Hepatocyte (in vitro differentiated cells): Measurements from ENCODE around the gene CTNNA1.

Source experiments
- CTCF ChIP-seq: fragments of 200-600 bp; sonication (generic); IDR thresholded peaks from 2 replicates; pipeline ENCODE4 v1.5.1; 2016; ENCODE audit warnings: antibody characterized with exemption, mild to moderate bottlenecking; ENCODE audit not compliant: poor library complexity
- EZH2 ChIP-seq: fragments of 200-600 bp; sonication (generic); IDR thresholded peaks from 2 replicates; pipeline ENCODE4 v1.6.1; 2016; ENCODE audit warnings: antibody characterized with exemption, mild to moderate bottlenecking, borderline replicate concordance
- EZH2phosphoT487 ChIP-seq: fragments of 200-600 bp; sonication (generic); IDR thresholded peaks from one replicate; pipeline ENCODE4 v1.6.1; 2018; ENCODE audit warnings: antibody characterized with exemption, mild to moderate bottlenecking, low read depth, moderate library complexity; ENCODE audit not compliant: unreplicated experiment, severe bottlenecking

DNA sequence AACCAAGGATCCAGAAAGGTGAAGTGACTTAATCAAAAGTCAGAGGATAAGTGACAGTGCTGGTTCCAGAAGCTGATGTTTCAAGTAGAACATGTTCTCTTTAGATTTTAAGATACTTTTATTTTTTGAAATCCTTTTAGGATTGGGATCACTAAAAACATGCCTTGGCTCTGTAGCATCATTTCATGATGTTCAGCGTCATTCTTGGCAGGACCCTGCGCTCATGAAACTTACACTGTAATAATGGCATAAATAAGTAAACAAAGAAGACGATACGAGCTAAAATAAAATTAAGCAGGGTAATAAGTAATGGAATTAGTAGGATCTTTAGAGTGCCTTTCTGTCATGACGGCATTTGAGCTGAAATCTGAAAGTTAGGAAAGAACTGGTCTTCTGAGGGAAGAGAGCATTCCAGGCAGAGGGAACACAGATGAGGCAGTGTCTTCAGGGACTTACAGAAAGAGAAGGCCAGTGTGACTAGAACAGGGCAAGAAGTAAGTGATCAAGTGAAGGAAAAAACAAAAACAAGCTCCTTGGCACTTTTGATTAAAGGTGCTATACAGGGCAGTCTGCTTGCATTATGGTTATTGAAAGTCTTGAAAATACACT, 19.9 kb downstream of the CTNNA1 start:
- TF ChIP-seq EZH2, result no peak
- no peak for TF ChIP-seq CTCF
- no peak for TF ChIP-seq EZH2phosphoT487
